SK-N-SH (cell line): ENCODE results near the gene NKAIN4. TPM values are rescaled to one million over a fixed set of nuclear protein-coding genes. Genes with fewer than 3 reads are reported as not detected.

Source experiments
- CTCF ChIA-PET: fragments of 300-600, 350-600 bp; formaldehyde crosslinking; extraction: SDS; loops from one replicate; lab custom pipeline; 2021; lab: Yijun Ruan, JAX
- POLR2A ChIA-PET: fragments of 350-600 bp; sonication (Branson Sonifier 250); formaldehyde crosslinking; extraction: SDS; loops from one replicate; lab custom pipeline; 2020; ENCODE audit warnings: antibody characterized with exemption, inconsistent platforms; lab: Yijun Ruan, JAX
- DNase-seq: peaks from one replicate; pipeline ENCODE4 v3.0.0; 2012
- H2AFZ ChIP-seq: fragments of 200-600 bp; sonication (generic); 2 replicates; pipeline ENCODE4 v1.8.1; 2016; ENCODE audit warnings: antibody characterized with exemption, mild to moderate bottlenecking, low read depth
- H3F3A ChIP-seq: fragments of 200-600 bp; sonication (generic); replicated peaks from 2 replicates; pipeline ENCODE3; 2016; ENCODE audit warnings: antibody characterized with exemption, mild to moderate bottlenecking; ENCODE audit not compliant: insufficient read depth
- H3K27ac ChIP-seq, 2 experiments: fragments of 200-500 bp in 1 of 2; fragments of 200-600 bp in 1 of 2; sonication (Bioruptor generic) in 1 of 2; sonication (generic), shearing (Covaris generic) in 1 of 2; 2 replicates each; pipeline versions ENCODE4 v1.5.1 to v1.6.1; 2014 to 2016; ENCODE audit warnings: low read depth in 2 of 2, inconsistent platforms in 1 of 2, low read length in 1 of 2, mild to moderate bottlenecking in 1 of 2, mixed read lengths in 1 of 2
- H3K27me3 ChIP-seq: fragments of 200-600 bp; sonication (generic), shearing (Covaris generic); 2 replicates; pipeline ENCODE4 v1.6.1; 2016; ENCODE audit warnings: mixed run types; ENCODE audit not compliant: insufficient read depth
- H3K36me3 ChIP-seq, 2 experiments: fragments of 200-500 bp in 1 of 2; fragments of 200-600 bp in 1 of 2; sonication (Bioruptor generic) in 1 of 2; sonication (generic) in 1 of 2; replicated peaks in 1 of 2; 2 replicates each; pipeline versions ENCODE3 to v1.5.1; 2014 to 2016; ENCODE audit warnings: low read length in 1 of 2, mild to moderate bottlenecking in 1 of 2; ENCODE audit not compliant: insufficient read depth in 2 of 2, control insufficient read depth in 1 of 2
- H3K4me1 ChIP-seq, 2 experiments: fragments of 200-500 bp in 1 of 2; fragments of 200-600 bp in 1 of 2; sonication (Bioruptor generic) in 1 of 2; sonication (generic), shearing (Covaris generic) in 1 of 2; 2 replicates each; pipeline versions ENCODE4 v1.5.1 to v1.6.1; 2014 to 2016; ENCODE audit warnings: low read depth in 1 of 2, low read length in 1 of 2, mixed run types in 1 of 2; ENCODE audit not compliant: insufficient read depth in 2 of 2, control insufficient read depth in 1 of 2
- H3K4me2 ChIP-seq: fragments of 200-600 bp; sonication (generic), shearing (Covaris generic); 2 replicates; pipeline ENCODE4 v1.6.1; 2017; ENCODE audit warnings: mixed run types
- H3K4me3 ChIP-seq, 2 experiments: fragments of 200-500 bp in 1 of 2; fragments of 200-600 bp in 1 of 2; sonication (Bioruptor generic) in 1 of 2; sonication (generic), shearing (Covaris generic) in 1 of 2; 2 replicates each; pipeline versions ENCODE4 v1.5.1 to v1.8.1; 2014 to 2016; ENCODE audit warnings: low read depth in 2 of 2, inconsistent platforms in 1 of 2, low read length in 1 of 2, mild to moderate bottlenecking in 1 of 2, mixed read lengths in 1 of 2, moderate library complexity in 1 of 2
- H3K79me2 ChIP-seq: fragments of 200-600 bp; sonication (generic); 2 replicates; pipeline ENCODE4 v1.8.1; 2017; ENCODE audit warnings: mild to moderate bottlenecking; ENCODE audit not compliant: insufficient read depth
- H3K9ac ChIP-seq: fragments of 200-600 bp; sonication (generic); 2 replicates; pipeline ENCODE4 v1.6.1; 2017; ENCODE audit warnings: mixed run types
- H3K9me2 ChIP-seq: fragments of 200-600 bp; sonication (generic); 2 replicates; pipeline ENCODE4 v1.6.1; 2017; ENCODE audit warnings: mixed run types
- H3K9me3 ChIP-seq: fragments of 200-600 bp; sonication (generic); 2 replicates; pipeline ENCODE4 v1.6.1; 2017; ENCODE audit warnings: mixed run types, mild to moderate bottlenecking, moderate library complexity
- H4K20me1 ChIP-seq: fragments of 200-600 bp; sonication (generic); 2 replicates; pipeline ENCODE4 v1.6.1; 2017; ENCODE audit warnings: mild to moderate bottlenecking, mixed run types; ENCODE audit not compliant: insufficient read depth
- ELF1 ChIP-seq: IDR thresholded peaks from 2 replicates; pipeline ENCODE4 v1.4.0; 2012
- EP300 ChIP-seq, 2 experiments: IDR thresholded peaks; 2 replicates each; pipeline versions ENCODE4 v1.4.0 to v1.6.1; 2012; ENCODE audit warnings: borderline replicate concordance in 1 of 2, low read depth in 1 of 2, low read length in 1 of 2
- EZH2phosphoT487 ChIP-seq: fragments of 200-600 bp; sonication (generic); IDR thresholded peaks from 2 replicates; pipeline ENCODE4 v1.6.1; 2017; ENCODE audit warnings: low read depth, mixed run types, mild to moderate bottlenecking, antibody characterized with exemption, moderate library complexity, borderline replicate concordance
- FOSL2 ChIP-seq: IDR thresholded peaks from 2 replicates; pipeline ENCODE4 v1.4.0; 2012; ENCODE audit warnings: low read depth, mild to moderate bottlenecking, moderate library complexity, borderline replicate concordance
- MAX ChIP-seq: IDR thresholded peaks from 2 replicates; pipeline ENCODE4 v1.4.0; 2012; ENCODE audit warnings: low read depth
- MXI1 ChIP-seq: IDR thresholded peaks from 2 replicates; pipeline ENCODE4 v1.6.1; 2012; ENCODE audit warnings: mild to moderate bottlenecking, low read depth, low read length, improper control_type of control experiment
- NRF1 ChIP-seq: IDR thresholded peaks from 2 replicates; pipeline ENCODE4 v1.6.1; 2012; ENCODE audit warnings: low read depth, mild to moderate bottlenecking, low read length
- RCOR1 ChIP-seq: fragments of 150-350 bp; IDR thresholded peaks from 2 replicates; pipeline ENCODE4 v1.6.1; 2017; ENCODE audit warnings: antibody characterized with exemption, low read length
- TEAD4 ChIP-seq: IDR thresholded peaks from 2 replicates; pipeline ENCODE4 v1.4.0; 2012; ENCODE audit warnings: mild to moderate bottlenecking, borderline replicate concordance; ENCODE audit not compliant: insufficient read depth
- YY1 ChIP-seq: IDR thresholded peaks from 2 replicates; pipeline ENCODE4 v1.4.0; 2012; ENCODE audit warnings: low read depth, mild to moderate bottlenecking
- WGBS: methylation state at CpG from one replicate; pipeline ENCODE4 v1.1.6; 2017; ENCODE audit warnings: low lambda C conversion rate; 5-methylcytosine and 5-hydroxymethylcytosine counted together
- polyA plus RNA-seq, 3 experiments: library from polyadenylated mRNA; depleted of rRNA; stranded (reverse); fragments of >200 nt; gene quantifications; 2 replicates each; pipeline ENCODE4 v1.2.3, GENCODE V29; 2012
- TF ChIP-seq, protein P1 (sequence below): fragments of 150-350 bp; IDR thresholded peaks from 2 replicates; pipeline ENCODE4 v1.6.1; 2016; ENCODE audit warnings: mild to moderate bottlenecking, low read depth, low read length
- TF ChIP-seq, protein P2 (sequence below): IDR thresholded peaks from 2 replicates; pipeline ENCODE4 v1.6.1; 2012; ENCODE audit warnings: mild to moderate bottlenecking, low read depth, low read length, moderate library complexity
- TF ChIP-seq, protein P3 (sequence below): IDR thresholded peaks from 2 replicates; pipeline ENCODE4 v1.4.0; 2012; ENCODE audit warnings: low read depth, borderline replicate concordance

Gene NKAIN4
- polyA plus RNA-seq, 1 of the 3 experiments (the other 2 are of a cell fraction) = not detected

DNA sequence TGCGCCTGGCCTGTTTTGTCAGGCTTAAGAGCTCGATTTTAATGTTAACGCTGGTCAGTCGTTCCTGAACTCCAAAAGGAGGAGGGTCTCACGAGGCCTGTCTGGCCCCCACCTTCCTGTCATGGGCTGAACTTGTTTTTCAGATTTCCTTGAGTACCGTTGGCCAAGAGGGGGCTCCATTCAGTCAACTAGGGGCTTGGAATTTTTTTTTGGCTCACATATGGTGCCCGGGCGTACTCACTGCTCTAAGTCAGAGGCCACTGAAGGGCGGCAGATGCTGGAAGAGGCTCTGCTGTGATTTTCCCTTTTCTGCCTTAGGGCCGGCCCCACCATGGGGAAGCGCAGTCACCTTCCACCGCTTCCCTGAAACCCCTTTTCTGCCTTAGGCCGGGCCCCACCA, 25.5 kb downstream of the NKAIN4 start:
- no peaks in the 10 kb centered on the region for H4K20me1 ChIP-seq
- H3K9ac ChIP-seq = no peak overlapping the region
- no peaks in the 10 kb centered on the region for H3K36me3 ChIP-seq
- no peak for DNase-seq
- H3K4me3 ChIP-seq = no peak overlapping the region
- 81% methylated on average over 13 of the region's 13 CpGs for WGBS
- POLR2A ChIA-PET = no interaction called here
- no peaks in the 10 kb centered on the region for H3K9me3 ChIP-seq
- H3K79me2 ChIP-seq = no peaks in the 10 kb centered on the region
- H2AFZ ChIP-seq = no peak overlapping the region
- no peaks in the 10 kb centered on the region for H3F3A ChIP-seq
- no peak overlapping the region for H3K4me2 ChIP-seq
- no peak for TF ChIP-seq ELF1
- TF ChIP-seq MAX = no peak
- TF ChIP-seq, protein P1, sequence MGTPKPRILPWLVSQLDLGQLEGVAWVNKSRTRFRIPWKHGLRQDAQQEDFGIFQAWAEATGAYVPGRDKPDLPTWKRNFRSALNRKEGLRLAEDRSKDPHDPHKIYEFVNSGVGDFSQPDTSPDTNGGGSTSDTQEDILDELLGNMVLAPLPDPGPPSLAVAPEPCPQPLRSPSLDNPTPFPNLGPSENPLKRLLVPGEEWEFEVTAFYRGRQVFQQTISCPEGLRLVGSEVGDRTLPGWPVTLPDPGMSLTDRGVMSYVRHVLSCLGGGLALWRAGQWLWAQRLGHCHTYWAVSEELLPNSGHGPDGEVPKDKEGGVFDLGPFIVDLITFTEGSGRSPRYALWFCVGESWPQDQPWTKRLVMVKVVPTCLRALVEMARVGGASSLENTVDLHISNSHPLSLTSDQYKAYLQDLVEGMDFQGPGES = no peak
- no peak for TF ChIP-seq EP300 (IDR thresholded peaks at IDR 0.05; ENCODE audit: borderline replicate concordance in 1 of 2, low read depth in 1 of 2, low read length in 1 of 2)
- TF ChIP-seq, protein P2, sequence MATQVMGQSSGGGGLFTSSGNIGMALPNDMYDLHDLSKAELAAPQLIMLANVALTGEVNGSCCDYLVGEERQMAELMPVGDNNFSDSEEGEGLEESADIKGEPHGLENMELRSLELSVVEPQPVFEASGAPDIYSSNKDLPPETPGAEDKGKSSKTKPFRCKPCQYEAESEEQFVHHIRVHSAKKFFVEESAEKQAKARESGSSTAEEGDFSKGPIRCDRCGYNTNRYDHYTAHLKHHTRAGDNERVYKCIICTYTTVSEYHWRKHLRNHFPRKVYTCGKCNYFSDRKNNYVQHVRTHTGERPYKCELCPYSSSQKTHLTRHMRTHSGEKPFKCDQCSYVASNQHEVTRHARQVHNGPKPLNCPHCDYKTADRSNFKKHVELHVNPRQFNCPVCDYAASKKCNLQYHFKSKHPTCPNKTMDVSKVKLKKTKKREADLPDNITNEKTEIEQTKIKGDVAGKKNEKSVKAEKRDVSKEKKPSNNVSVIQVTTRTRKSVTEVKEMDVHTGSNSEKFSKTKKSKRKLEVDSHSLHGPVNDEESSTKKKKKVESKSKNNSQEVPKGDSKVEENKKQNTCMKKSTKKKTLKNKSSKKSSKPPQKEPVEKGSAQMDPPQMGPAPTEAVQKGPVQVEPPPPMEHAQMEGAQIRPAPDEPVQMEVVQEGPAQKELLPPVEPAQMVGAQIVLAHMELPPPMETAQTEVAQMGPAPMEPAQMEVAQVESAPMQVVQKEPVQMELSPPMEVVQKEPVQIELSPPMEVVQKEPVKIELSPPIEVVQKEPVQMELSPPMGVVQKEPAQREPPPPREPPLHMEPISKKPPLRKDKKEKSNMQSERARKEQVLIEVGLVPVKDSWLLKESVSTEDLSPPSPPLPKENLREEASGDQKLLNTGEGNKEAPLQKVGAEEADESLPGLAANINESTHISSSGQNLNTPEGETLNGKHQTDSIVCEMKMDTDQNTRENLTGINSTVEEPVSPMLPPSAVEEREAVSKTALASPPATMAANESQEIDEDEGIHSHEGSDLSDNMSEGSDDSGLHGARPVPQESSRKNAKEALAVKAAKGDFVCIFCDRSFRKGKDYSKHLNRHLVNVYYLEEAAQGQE = no peak
- no peak for TF ChIP-seq RCOR1
- no peak for TF ChIP-seq EZH2phosphoT487
- no peak for TF ChIP-seq TEAD4
- no peak for TF ChIP-seq NRF1
- no peak for TF ChIP-seq YY1
- no peak for TF ChIP-seq FOSL2
- no peak for TF ChIP-seq MXI1
- no peak overlapping the region for H3K27ac ChIP-seq
- CTCF ChIA-PET = interaction anchor here (2.1 kb wide), 1 partner anchor 81 kb away, joined by 7 read pairs; no protein-coding TSS in a partner anchor
- no peaks in the 10 kb centered on the region for H3K27me3 ChIP-seq
- H3K4me1 ChIP-seq = peaks cover 5 to 13% of the 10 kb centered on the region in 2 experiments; a peak in 1 of 4 replicates
- no peaks in the 10 kb centered on the region for H3K9me2 ChIP-seq

DNA sequence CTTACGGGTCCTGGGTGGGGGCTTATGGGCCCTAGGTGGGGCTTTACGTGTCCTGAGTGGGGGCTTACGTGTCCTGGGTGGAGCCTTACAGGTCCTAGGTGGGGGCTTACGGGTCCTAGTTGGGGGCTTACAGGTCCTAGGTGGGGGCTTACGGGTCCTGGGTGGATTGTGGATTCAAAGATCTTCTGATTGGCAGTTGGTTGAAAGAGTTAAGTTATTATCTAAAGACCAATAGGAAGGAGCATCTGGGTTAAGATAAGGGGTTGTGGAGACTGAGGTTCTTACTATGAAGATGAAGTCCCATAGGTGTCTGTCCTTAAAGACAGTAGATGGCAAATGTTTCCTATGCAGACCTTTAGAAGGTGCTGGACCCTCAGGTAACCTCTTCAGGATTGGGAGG, 27.0 kb downstream of the NKAIN4 start:
- Histone ChIP-seq H3K9me2 (no peaks in the 10 kb centered on the region), H3K27me3 (0 out of 2 replicates have a peak, but pooled peaks cover 3% of the 10 kb centered on the region), H3K79me2 (no peaks in the 10 kb centered on the region), H3K27ac (no peak overlapping the region), H3K4me2 (no peak overlapping the region), H3K9me3 (no peaks in the 10 kb centered on the region), H4K20me1 (no peaks in the 10 kb centered on the region), H3K36me3 (no peaks in the 10 kb centered on the region), H2AFZ (no peak overlapping the region), H3K4me3 (no peak overlapping the region), H3K4me1 (peaks cover 2 to 17% of the 10 kb centered on the region in 2 experiments; a peak in 1 of 4 replicates), H3K9ac (no peak overlapping the region), H3F3A (no peaks in the 10 kb centered on the region)
- no peak for DNase-seq
- ChIA-PET CTCF (interaction anchor here (1.5 kb wide), 1 partner anchor 154 kb away, joined by 3 read pairs; no protein-coding TSS in a partner anchor), POLR2A (no interaction called here)
- WGBS = 77% methylated on average over 4 of the region's 5 CpGs
- TF ChIP-seq, protein P3, sequence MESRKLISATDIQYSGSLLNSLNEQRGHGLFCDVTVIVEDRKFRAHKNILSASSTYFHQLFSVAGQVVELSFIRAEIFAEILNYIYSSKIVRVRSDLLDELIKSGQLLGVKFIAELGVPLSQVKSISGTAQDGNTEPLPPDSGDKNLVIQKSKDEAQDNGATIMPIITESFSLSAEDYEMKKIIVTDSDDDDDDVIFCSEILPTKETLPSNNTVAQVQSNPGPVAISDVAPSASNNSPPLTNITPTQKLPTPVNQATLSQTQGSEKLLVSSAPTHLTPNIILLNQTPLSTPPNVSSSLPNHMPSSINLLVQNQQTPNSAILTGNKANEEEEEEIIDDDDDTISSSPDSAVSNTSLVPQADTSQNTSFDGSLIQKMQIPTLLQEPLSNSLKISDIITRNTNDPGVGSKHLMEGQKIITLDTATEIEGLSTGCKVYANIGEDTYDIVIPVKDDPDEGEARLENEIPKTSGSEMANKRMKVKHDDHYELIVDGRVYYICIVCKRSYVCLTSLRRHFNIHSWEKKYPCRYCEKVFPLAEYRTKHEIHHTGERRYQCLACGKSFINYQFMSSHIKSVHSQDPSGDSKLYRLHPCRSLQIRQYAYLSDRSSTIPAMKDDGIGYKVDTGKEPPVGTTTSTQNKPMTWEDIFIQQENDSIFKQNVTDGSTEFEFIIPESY = no peak
